Fibroblast of pulmonary artery (primary cell): Measurements from ENCODE around the gene ZDHHC11B.
"Not testable (repeated sequence)": the region's sequence is repeated elsewhere in the genome, so short reads cannot be mapped to it uniquely, and the experiment has no call there.

ENCODE experiments used
- DNase-seq: peaks from one replicate; pipeline ENCODE4 v3.0.0-alpha.2; 2010; ENCODE audit warnings: low read depth
- H3K4me3 ChIP-seq: replicated peaks from 2 replicates; pipeline ENCODE4 v1.5.1; 2011; ENCODE audit warnings: low read depth, mild to moderate bottlenecking, control low read depth, low read length, moderate library complexity
- TF ChIP-seq, protein P1 (sequence below): IDR thresholded peaks from 2 replicates; pipeline ENCODE4 v1.5.1; 2011; ENCODE audit warnings: mild to moderate bottlenecking, control low read depth, low read length, inconsistent platforms; ENCODE audit errors: missing control alignments

ZDHHC11B gene

GRCh38 chr5:777756-778161, 6.8 kb downstream of the ZDHHC11B start:
- TF ChIP-seq, protein P1, sequence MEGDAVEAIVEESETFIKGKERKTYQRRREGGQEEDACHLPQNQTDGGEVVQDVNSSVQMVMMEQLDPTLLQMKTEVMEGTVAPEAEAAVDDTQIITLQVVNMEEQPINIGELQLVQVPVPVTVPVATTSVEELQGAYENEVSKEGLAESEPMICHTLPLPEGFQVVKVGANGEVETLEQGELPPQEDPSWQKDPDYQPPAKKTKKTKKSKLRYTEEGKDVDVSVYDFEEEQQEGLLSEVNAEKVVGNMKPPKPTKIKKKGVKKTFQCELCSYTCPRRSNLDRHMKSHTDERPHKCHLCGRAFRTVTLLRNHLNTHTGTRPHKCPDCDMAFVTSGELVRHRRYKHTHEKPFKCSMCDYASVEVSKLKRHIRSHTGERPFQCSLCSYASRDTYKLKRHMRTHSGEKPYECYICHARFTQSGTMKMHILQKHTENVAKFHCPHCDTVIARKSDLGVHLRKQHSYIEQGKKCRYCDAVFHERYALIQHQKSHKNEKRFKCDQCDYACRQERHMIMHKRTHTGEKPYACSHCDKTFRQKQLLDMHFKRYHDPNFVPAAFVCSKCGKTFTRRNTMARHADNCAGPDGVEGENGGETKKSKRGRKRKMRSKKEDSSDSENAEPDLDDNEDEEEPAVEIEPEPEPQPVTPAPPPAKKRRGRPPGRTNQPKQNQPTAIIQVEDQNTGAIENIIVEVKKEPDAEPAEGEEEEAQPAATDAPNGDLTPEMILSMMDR = no peak
- DNase-seq = no peak
- H3K4me3 ChIP-seq = no peak overlapping the region

DNA sequence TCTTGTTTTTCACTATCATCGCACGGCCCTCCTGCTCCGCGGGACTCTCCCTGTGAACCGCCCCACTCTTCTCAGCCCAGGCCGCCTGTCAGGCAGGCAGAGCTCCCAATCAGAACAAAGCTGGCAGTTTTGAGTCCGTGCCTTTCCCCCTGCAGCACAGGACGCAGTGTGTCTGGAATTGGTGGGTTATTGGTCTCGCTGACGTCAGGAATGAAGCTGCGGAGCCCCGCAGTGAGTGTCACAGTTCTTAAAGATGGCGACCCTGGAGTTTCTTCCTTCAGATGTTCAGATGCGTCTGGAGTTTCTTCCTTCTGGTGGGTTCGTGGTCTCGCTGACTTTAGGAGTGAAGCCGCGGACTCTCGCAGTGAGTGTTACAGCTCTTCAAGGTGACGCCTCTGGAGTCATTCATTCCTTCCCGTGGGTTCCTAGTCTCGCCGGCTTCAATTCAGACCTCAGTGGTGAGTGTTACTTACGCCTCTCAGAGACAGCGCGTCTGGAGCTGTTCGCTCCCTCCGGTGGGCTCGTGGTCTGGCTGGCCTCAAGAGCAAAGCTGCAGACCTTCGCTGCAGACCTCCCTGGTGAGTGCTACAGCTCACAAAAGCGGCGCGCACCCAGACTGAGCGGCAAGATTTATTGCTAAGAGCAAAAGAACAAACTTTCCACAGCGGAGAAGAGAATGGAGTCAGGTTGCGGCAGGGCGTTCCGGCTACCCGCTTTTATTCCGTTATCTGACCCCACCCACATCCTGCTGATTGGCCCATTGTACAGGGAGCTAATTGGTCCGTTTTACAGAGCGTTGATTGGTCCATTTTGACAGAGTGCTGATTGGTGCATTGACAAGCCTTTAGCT, 7.4 kb downstream of the ZDHHC11B start:
- H3K4me3 ChIP-seq = no peak overlapping the region
- DNase-seq = no peak
- TF ChIP-seq, protein P1 = no peak

DNA sequence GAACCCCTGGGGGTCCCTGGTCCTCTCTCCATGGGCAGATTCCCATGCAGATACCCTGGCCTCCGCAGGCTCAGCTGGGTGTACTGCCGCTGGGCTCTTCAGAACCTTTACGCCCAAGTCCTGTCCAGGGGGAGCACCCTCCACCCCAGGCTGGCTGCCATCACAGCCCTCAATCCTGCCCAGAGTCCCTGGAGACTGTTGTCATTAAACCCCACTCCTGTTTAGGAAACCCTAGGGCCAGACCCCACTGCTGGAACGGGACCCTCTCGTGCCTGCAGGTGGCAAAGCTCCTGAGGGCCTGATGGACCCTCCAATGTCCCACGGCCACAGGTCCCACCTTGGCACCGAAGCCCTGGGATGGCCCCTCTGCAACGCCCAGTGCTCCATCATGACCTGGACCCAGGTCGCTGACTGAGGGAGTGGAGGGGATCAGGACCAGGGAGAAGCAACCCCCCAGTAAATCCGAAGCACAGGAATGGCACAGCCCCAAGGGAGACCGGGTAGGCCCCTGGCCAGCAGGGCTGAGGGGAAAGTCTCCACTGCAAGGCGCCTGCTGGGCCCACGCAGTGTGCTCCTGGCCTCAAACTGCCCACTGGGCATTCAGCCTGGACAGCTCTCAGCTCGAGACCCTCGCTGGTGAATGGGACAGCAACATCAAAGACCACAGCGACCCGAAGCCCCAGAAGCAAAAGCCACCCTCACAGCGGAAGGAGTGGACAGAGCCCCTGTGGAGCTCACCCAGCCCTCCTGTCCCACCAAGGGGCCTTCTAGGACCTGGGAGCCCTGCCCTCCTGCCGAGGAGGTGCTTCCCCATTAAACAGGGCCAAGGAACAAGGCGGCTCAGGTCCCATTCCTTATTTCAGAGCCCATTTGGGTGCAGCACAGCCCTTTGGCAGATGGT, 8.3 kb downstream of the ZDHHC11B start:
- TF ChIP-seq, protein P1 = no peak
- no peak for DNase-seq
- H3K4me3 ChIP-seq = no peak overlapping the region

DNA sequence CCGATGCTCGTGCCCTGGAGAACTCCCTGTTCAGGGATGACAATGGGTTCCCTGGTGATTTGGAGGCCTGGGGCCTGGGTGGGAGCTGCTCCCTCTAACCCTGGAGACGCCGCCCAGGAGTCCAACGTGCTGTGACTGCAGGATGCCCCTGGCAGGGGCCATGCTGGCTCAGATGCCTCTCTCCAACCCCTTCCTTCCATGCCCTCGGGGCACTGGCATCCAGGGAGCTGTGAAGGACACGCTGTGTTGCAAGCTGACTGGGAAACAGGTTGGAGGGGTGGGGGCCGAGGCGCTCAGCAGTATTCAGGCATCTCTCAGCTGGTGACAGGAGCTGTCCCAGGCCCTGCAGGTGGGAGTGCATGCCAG, 9.0 kb downstream of the ZDHHC11B start:
- not testable (repeated sequence) for DNase-seq, H3K4me3 ChIP-seq

- not testable (repeated sequence) for DNase-seq, H3K4me3 ChIP-seq
Observed at GRCh38 chr5:774854-775505, 9.5 kb downstream of the ZDHHC11B start.

DNA sequence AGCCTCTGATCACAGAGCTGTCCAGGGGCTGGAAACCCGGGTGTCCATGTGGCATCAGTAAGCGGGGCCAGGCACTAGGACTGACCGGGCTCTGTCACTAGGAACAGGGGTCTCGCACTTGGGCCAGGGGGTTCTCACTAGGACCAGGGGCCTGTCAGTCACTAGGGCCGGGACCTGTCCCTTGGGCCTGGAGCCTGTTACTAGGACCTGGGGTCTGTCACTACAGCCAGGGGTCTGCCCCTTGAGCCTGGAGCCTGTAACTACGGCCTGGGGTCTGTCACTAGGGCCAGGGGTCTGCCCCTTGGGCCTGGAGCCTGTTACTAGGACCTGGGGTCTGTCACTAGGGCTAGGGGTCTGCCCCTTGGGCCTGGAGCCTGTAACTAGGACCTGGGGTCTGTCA, 10.2 kb downstream of the ZDHHC11B start:
- H3K4me3 ChIP-seq, DNase-seq: not testable (repeated sequence)

- H3K4me3 ChIP-seq = no peak overlapping the region
- TF ChIP-seq, protein P1 = no peak
- DNase-seq = no peak
Observed at GRCh38 chr5:773517-774264, 10.8 kb downstream of the ZDHHC11B start.

GRCh38 chr5:772931-773330, 11.6 kb downstream of the ZDHHC11B start:
- DNase-seq = not testable (repeated sequence)

DNA sequence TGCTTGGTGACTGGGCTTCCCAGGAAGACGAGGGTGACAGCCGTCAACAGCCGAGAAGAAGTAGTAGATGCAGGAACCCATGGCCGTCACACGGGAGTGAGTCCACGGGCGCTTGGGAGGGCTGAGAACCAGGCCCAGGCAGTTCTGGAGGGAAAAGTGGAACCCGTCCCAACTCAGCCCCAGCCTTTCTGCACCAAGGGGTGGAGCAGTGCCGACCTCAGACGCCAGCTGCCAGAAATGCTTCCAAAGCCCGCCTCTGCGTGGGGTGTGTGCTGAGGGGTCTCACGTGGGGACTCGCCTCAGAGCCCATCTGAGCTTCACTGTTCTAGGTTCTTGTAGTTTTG, 12.0 kb downstream of the ZDHHC11B start:
- not testable (repeated sequence) for DNase-seq, H3K4me3 ChIP-seq

More at GRCh38 chr5:772931-773330, 11.6 kb downstream of the ZDHHC11B start:
- H3K4me3 ChIP-seq = not testable (repeated sequence)

DNA sequence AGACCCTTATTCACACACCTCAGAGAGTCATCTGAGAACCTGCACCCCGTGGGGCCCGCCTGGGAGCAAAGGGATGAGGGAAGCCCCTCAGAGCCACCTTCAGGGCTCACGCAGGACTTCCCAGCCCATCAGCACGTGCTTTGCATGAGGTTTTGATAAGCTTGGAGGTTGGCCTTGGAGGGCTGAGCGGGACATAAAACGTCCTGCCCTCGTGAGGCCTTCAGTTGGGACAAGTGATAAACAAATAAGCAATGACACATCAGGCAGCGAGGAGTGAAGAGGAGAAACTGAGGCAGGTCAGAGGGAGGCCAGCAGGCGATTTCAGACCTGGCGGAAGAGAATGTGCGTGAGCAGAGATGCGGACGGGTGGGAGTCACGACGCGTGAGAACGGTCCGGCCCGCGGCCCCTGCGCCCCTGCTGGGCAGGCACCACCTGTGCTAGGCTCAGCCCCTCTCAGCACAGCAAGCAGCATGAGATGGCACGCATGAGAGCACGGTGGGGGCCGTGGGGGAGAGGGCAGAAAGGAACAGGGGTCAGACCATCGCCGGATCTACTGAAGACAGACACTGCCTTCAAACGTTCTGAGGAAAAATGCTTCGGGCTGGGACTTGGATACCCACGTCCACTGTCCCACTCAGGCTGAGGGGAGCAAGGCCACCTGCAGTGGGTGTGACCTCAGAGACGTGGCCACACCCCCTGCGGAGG, 12.5 kb downstream of the ZDHHC11B start:
- not testable (repeated sequence) for H3K4me3 ChIP-seq, DNase-seq

DNA sequence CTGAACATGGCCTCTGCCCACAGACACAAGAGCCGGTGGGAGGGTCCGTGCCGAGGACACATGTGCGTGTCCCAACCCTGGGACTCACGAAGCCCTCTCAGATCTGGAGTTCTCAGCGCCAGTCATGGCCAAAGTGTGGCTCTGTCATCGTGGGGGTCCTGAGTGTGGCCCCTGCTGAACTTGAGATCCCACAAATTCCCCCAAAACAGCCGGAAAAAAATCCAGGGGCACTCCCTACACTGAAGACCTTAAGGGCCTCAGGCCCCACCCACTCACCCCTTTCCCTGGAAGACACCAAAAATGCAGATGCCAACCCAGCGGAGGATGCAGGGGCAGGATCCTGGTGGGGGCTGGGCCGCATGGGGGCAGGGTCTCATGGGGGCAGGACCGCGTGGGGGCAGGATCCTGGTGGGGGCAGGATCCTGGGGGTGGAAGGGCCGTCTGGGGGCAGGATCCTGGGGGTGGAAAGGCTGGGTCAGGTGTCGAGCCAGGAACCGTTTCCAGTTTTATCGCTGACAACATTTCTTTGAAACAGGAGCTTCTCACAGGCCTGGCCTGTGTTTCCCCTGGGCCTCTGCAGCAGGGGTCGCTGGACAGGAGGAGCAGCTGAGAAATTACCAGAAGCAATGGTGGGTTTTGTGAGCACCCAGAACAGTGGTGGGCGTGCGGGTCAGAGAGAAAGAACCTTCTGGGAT, 13.3 kb downstream of the ZDHHC11B start:
- H3K4me3 ChIP-seq, DNase-seq: not testable (repeated sequence)

GRCh38 chr5:770585-770984, 13.9 kb downstream of the ZDHHC11B start:
- not testable (repeated sequence) for DNase-seq, H3K4me3 ChIP-seq
